T-helper 1 cell (primary cell): ENCODE data around the gene PPP5C.
"Not testable (repeated sequence)": the region's sequence is repeated elsewhere in the genome, so short reads cannot be mapped to it uniquely, and the experiment has no call there.

Experiments used
- DNase-seq, 5 donors: peaks; one replicate each; pipeline ENCODE4 v3.0.0-alpha.2; 2012 to 2020

The PPP5C gene

GRCh38 chr19:46410205-46411087, 63.6 kb downstream of the PPP5C start:
- DNase-seq, result no peak

- no peak for DNase-seq
Observed at GRCh38 chr19:46411088-46411924, 64.4 kb downstream of the PPP5C start.

GRCh38 chr19:46411925-46412649, 65.2 kb downstream of the PPP5C start:
- no peak for DNase-seq

- DNase-seq, result no peak
Observed at GRCh38 chr19:46412650-46413261, 65.9 kb downstream of the PPP5C start.

- no peak for DNase-seq
Observed at GRCh38 chr19:46413262-46414031, 66.6 kb downstream of the PPP5C start, which contains the start of gene CCDC8. Gene CCDC8, minus strand, starts transcription at chr19:46413564. Its CDS starts 754 bp downstream, at chr19:46412810.

- DNase-seq, result not testable (repeated sequence)
Observed at GRCh38 chr19:46414899-46415298, 68.0 kb downstream of the PPP5C start.

GRCh38 chr19:46415804-46416709, 69.2 kb downstream of the PPP5C start:
- DNase-seq, result not testable (repeated sequence)

- no peak for DNase-seq
Observed at GRCh38 chr19:46420056-46420455, 73.2 kb downstream of the PPP5C start.

- no peak for DNase-seq
Observed at GRCh38 chr19:46422344-46422743, 75.5 kb downstream of the PPP5C start.

GRCh38 chr19:46423188-46423587, 76.3 kb downstream of the PPP5C start:
- DNase-seq, result no peak

- DNase-seq, result no peak
Observed at GRCh38 chr19:46426035-46426505, 79.2 kb downstream of the PPP5C start.

- DNase-seq, result peak in 1 of 5 donors; percentile 12
Observed at GRCh38 chr19:46426506-46427162, 79.7 kb downstream of the PPP5C start.

GRCh38 chr19:46427518-46428045, 80.7 kb downstream of the PPP5C start:
- no peak for DNase-seq

- peak in 3 of 5 donors; percentile 10 to 81 (median 17) for DNase-seq
Observed at GRCh38 chr19:46428239-46429135, 81.6 kb downstream of the PPP5C start, which contains the start of gene PNMA8C. Gene PNMA8C, minus strand, starts transcription at chr19:46428936. Its CDS starts 577 bp downstream, at chr19:46428359.

GRCh38 chr19:46429999-46430398, 83.1 kb downstream of the PPP5C start:
- no peak for DNase-seq

- no peak for DNase-seq
Observed at GRCh38 chr19:46431824-46432223, 84.9 kb downstream of the PPP5C start.

- not testable (repeated sequence) for DNase-seq
Observed at GRCh38 chr19:46433470-46433869, 86.6 kb downstream of the PPP5C start.

- no peak for DNase-seq
Observed at GRCh38 chr19:46435009-46435408, 88.1 kb downstream of the PPP5C start.
